HG02678 (cell line): ENCODE data around the gene DAPK3.
"Not testable (repeated sequence)": the region's sequence is repeated elsewhere in the genome, so short reads cannot be mapped to it uniquely, and the experiment has no call there.

Experiments used
- ATAC-seq: cut with Tn5 transposase; IDR thresholded peaks from one replicate; pipeline ENCODE4 v1.9.1; 2021; ENCODE audit warnings: mild to moderate bottlenecking, moderate library complexity; ENCODE audit not compliant: unreplicated experiment

The DAPK3 gene

DNA sequence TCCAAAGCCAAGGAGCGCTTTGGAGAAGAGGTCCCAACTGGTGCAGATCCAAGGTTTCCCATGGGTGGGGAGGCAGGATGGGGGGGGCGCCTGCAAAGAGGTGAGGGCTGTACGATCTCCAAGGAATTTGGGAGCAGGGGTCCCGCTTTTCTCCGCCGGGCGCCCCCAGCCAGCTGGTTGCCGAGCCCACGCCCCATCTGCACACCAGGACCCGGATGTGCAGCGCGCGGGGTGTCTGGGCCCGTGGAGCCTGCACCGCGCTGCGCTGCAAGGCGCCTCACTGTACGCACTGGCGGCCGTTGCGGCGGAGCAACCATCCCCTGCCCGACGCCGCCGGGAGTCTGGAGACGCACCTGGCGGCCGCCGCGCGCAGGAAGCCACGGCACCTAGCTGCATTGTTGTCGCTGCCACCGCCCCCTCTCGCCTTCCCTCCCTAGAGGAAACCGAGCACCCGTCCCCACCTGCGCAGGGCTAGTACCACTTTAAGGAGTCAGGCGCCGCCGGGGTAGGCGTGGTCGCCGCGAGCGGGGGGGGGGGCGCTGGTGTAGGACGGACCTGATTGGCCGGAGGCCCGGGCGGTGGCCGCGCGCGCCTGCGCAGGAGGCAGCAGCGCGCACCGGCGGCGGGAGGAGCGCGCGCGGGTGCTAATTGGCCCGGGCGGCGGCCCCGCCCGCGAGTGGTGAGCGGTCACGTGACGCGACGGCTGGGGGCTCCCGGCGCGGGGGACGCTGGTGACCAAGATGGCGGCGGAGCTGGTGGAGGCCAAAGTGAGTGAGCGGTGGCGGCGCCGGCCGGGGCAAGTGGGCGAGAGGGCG is 36.3 kb upstream of the DAPK3 start, which contains the start of gene PIAS4:
TSS of gene PIAS4 (plus strand) at position 716 of the 815 bp plus-strand sequence. CDS start at position 741, 25 bp downstream.
- ATAC-seq, result peak; percentile 90

DNA sequence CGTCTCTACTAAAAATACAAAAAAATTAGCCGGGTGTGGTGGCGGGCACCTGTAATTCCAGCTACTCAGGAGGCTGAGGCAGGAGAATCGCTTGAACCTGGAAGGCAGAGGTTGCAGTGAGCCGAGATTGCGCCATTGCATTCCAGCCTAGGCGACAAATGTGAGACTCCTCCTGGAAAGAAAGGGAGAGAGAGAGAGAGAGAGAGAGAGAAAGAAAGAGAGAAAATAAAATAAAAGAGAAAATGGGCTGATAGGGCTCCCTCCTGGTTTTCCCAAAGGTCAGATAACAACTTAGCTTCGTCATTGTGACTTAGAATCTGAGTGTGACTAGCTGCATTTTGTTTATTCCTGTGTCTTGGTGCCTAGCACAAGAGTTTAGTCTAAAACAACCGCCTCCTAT is 34.5 kb upstream of the DAPK3 start:
- ATAC-seq, result not testable (repeated sequence)

DNA sequence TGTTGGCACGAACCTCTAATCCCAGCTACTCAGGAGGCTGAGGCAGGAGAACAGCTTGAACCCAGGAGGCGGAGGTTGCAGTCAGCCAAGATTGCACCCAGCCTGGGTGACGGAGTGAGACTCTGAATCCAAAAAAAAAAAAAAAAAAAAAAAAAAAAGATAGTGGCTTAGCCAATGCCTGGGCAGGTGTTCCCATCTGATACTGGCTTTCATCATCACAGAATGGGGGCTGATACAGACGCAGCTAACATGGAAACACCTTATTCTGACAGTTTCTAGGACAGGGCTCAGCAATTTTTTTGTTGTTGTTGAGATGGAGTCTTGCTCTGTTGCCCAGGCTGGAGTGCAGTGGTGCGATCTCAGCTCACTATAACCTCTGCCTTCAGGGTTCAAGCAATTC is 29.9 kb upstream of the DAPK3 start:
- not testable (repeated sequence) for ATAC-seq

DNA sequence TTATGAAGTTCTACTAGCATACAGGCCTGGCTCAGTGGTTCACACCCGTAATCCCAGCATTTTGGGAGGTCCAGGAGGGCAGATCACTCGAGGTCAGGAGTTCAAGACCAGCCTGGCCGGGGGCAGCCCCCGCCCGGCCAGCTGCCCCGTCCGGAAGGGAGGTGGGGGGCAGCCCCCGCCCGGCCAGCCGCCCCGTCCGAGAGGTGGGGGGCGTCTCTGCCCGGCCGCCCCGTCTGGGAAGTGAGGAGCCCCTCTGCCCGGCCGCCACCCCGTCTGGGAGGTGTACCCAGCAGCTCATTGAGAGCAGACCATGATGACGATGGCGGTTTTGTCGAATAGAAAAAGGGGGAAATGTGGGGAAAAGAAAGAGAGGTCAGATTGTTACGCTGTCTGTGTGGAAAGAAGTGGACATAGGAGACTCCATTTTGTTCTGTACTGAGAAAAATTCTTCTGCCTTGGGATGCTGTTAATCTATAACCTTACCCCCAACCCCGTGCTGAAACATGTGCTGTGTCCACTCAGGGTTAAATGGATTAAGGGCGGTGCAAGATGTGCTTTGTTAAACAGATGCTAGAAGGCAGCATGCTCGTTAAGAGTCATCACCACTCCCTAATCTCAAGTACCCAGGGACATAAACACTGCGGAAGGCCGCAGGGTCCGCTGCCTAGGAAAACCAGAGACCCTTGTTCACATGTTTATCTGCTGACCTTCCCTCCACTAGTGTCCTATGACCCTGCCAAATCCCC is 27.9 kb upstream of the DAPK3 start:
- ATAC-seq, result not testable (repeated sequence)

DNA sequence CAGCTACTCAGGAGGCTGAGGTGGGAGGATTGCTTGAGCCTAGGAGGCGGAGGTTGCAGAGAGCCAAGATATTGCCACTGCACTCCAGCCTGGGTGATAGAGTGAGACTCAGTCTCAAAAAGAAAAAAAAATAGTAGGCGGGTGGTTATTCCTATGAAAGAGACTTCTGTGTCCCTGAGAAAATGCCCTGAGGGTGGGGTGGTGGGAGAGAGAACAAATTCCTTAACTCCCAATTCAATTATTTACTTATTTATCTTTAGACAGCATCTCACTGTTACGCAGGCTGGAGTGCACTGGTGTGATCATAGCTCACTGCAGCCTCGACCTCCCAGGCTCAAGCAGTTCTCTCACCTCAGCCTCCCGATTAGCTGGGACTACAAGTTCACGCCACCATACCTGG is 24.7 kb upstream of the DAPK3 start:
- ATAC-seq, result no peak

DNA sequence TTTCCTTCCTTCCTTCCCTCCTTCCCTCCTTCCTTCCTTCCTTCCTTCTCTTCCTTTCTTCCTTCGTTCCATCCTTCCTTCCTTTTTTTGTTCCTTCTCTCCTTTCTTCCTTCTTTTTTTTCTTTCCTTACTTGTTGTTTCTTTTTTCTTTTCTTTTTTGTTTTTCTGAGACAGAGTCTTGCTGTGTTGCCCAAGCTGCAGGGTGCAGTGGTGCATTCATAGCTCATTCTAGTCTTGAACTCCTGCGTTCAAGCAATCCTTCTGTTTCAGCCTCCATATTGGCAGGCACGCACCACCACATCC is 19.9 kb upstream of the DAPK3 start:
- ATAC-seq, result no peak

DNA sequence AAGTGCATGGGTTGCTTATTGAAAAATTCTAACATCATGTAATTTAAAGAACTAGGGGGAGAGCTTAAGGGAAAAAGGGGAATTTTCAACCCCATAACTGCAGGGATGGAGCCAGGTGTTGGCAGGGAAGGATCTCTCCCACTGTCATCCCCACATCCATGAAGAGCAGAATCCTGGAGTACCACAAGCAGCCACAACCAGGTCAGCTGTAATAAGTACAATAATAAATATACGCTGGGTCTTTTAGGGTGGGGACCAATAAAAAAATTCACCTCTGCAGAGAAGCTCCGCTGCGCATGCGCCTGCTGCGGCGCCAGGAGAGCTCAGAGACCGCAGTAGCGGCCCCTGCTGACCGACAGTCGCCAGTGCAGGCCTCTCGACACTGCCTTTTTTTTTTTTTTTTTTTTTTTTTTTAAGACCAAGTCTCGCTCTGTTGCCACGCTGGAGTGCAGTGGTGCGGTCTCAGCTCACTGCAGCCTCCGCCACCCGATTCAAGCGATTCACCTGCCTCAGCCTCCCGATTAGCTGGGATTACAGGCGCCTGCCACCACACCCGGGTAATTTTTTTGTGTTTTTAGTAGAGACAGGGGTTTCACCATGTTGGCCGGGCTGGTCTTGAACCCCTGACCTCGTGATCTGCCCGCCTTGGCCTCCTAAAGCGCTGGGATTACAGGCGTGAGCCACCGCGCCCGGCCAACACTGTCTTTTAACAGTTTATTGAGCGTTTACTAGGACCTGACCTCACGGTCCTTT is 16.9 kb upstream of the DAPK3 start:
- no peak for ATAC-seq

DNA sequence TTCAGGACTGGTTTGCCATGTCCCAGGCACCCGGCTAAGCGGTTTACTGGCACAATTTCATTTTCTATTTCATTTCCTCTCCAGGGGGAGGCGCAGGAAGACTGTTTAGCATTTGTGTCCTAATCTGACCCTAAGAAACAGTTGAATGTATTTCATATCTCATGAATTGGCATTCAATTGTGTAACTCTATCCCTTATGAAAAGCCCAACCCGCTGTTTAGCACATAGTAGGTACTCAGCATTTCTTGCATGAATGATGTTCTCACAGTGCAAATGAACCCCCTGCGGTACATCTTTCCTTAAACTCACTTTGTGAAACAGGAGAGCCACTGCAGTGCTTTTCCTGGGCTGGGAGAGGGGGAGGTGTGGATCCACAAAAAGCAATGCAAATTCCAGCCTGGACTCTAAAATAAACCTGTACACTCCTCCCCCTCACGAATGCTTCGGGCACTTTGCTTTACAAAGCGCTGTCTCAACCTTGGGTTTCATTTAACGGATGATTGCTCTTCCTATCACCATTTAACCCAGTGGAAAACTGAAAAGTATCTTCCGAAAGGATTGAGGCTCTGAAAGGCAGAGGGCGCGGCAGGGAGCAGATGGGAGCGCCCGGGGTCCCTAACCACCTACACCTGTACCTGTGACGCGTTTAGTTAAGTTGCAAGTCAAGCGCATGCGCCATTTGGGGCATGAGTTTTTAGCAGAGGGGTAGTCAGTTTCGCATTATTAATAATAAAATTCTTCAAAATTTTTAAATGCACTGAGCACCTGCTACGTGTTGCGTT is 15.6 kb upstream of the DAPK3 start:
- no peak for ATAC-seq

DNA sequence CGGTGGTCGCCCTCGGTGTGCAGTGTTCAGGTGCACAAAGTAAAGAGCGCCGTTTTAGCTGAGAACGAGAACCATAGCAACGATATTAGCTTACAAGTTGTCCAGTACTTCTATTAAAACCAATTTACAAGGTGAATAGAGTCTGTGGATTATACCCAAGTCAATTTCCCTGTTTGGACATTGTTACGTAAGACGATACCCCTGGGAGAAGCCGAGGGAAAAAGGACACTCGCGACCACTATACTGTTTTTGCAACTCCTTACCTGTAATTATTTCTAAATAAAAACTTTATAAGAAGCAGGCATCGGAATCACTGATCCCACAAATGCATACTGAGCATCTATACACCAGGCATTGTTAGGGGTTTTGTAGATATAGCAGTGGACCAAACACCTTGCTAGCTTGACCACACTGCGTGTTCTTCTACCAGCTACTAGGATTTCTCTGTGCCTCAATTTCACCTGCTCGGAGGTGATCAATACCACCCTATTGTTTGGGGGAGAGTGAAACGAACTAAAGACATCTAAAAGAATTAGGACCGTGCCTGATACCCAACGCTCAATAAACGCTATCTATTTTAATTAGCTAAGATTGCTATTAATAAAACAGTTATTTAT is 14.9 kb upstream of the DAPK3 start:
- ATAC-seq, result no peak

DNA sequence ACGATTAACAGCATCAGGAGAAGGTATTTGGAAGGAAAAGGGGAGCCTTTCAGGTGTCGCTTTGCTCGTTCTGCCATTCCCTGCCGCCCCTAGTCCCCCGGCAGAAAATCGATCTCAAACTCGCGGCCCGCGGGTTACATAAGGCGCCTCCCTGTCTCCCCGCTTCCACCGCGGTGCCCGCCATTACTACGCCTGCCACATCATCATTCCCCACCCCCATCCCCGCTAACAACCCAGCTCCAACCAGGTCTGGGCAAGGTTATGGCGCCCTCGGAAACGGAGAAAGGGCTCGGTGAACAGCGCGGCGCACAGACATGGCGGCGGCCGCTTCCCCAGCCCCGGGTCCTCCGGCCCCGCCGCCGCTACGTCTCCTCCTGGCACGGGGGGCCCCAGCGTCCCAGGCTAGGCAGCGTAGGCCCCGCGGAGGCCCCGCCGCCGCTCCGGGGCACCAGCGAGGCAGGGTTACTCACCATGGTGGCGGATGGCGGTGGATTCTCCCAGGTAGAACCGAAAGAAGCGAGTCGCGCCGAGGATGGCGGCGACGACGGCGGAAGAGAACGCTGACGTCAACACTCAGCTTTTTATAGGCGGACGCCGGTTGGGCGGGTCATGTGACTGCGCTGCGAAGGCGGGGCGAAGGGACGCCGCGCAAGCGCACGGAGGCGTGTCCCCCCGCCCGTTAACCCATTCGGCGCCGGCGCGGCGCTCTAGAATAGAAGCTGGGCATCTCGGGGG is 14.2 kb upstream of the DAPK3 start, which contains the start of gene EEF2:
TSS of gene EEF2 (minus strand) at position 556 of the 735 bp plus-strand sequence. CDS start at position 473, 83 bp downstream.
- ATAC-seq, result peak; percentile 52

DNA sequence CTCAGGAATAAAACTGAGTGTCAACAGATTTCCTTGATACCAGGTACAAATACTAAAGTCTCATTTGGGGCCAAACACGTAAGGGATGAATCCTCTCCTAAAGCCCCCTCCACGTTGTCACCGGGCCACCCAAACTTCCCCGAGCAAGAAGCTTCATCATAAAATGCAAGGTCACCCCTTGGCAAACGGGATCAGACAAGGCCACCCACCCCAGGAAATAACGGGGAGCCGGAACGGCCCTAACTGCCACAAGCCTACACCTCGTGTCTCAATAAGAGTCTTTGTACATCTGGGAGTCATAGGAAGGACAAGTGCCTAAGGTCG is 13.6 kb upstream of the DAPK3 start:
- ATAC-seq, result no peak

DNA sequence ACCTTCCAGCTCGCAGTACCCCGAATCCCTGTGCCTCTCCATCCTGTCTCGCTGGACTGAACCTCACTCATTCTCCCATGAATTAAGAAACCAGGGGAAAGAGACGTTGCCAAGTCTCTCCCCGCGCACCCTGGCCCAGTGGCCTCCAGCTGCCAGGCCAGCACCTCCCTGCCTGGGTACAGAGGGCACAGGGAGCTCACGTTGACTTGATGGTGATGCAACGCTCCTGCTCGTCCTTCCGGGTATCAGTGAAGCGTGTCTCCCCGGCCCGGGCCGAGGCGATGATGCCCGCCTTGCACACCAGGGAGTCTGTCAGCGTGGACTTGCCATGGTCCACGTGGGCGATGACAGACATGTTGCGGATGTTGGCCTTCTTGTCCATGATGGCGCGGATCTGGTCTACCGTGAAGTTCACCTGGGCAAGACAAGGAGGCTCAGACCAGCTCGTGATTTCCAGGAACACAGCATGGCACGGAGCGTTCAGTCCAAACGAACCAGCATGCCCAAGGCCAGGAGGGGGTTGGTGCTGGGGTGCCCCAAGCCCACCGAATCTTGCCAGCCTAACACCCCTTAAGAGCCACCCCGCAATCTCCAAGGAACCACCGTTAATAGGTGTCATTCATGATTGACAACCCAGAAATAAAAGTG is 13.2 kb upstream of the DAPK3 start:
- ATAC-seq, result no peak

DNA sequence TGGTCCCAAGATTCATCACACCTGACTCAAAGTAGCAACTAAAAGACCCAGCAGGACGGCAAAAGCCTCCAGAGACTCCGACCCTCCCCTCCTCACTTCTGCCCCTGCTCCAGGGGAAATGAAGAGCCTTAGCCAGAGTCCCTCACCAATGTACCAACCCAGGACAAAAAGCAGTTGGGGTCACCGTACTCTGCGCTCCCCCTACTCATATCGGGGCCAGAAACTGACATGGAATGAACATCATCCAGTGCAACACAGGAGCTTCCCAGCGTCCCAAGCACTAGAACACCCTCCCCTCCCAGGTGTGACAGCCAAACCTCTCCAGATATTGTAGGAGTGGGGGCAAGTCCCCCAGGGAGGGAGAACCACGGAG is 12.6 kb upstream of the DAPK3 start:
- ATAC-seq, result no peak

DNA sequence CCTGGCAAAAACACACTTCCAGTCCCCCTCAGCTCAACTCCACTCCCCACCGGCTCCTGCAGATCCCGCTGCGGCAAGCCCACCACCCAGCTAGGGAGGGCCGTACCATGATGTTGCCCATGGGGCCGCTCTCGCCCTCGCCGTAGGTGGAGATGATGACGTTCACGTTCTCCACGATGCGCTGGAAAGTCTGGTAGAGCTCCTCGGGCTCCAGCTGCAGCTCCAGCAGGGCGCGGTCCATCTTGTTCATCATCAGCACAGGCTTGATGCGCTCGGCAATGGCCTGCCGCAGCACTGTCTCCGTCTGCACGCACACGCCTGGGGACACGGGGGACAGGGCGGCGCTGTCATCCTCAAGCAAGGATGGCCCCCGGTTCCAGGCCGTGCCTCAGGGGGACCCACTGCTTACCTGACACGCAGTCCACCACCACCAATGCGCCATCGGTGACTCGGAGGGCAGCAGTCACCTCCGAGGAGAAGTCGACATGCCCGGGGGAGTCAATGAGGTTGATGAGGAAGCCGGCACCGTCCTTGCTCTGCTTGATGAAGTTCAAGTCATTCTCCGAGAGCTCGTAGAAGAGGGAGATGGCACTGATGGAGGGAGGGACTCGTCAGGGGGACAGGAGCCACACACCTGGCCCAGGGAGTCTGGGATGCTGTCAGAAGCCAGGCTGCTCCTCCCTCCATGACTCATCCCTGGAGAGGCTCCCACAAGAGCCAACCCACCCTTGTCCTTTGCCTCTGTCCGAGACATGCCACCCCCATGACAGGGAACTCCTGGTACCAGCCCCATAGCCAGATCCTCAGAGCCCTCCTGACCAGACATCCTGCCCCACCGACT is 12.0 kb upstream of the DAPK3 start:
- no peak for ATAC-seq

DNA sequence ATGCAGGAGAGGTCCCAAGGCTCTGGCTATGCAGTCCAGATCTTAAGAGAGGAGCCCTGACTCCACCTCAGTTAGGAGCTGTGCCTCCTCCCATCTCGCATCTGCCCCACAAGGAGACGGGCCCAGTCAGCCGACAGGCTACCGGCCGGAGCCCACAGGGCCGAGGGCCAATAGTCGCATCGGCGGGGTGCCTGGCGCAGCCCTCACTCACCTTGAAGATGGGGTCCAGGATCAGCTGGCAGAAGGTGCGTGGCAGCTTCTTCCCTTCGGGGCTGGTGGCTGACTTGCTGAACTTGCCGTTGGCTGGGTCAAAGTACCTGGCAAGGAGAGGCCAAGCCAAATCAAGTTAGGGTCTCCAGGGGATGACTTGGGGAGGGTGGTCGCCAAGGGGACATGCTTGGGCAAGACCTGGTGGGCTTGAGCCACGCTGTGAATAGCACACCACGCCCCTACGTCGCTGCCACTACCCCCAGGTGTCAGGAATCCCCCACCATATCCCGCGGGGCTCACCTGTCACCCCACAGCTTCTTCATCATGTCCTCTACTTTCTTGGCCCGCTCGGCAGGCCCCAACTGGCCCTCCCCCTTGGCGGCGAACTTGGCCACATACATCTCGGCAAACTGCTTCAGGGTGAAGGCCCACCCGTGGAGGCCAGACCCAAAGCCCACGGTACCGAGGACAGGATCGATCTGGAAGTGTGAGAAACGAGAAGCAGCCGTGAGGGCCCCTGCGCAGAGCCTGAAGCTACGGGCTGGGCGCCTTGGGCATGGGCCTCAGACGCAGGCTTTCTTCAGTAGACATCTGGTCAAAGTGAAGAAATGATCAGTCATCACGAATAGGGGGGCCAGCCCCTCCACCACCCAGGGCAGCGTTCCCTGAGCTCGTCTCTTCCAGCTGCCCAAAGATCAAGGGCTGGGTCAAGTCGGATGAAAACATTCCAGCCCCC is 11.1 kb upstream of the DAPK3 start:
- ATAC-seq, result no peak

DNA sequence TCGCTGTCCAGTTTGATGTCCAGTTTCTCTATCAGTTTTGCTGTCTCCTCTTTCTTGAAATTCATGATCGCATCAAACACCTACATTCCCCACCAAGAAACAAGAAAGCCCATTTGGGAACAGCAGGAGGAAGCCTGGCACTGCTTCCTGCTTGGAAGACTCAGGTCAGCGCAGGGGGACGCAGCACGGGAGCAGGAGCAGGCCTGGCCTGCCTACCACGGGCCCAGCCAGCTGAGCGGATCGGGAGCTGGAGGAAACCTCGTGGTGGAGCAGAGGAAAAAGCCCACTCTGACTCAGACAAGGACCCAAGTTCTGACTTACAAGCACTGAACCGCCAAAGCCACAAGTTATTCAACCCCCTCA is 10.5 kb upstream of the DAPK3 start:
- ATAC-seq, result no peak
